Heart right ventricle (tissue), 16 donors: ENCODE measurements around the gene LRRTM4. TPM values are rescaled to one million over a fixed set of nuclear protein-coding genes. Genes with fewer than 3 reads are reported as not detected.

Experiments
- ATAC-seq, 8 donors: fragments of 200-7000 bp; cut with Tn5 transposase; one replicate each; pipeline ENCODE4 v1.9.1; 2020; ENCODE audit warnings: mild to moderate bottlenecking in 8 of 8, moderate library complexity in 8 of 8, moderate number of reproducible peaks in 1 of 8
- DNase-seq, 2 donors: peaks; one replicate each; pipeline ENCODE4 v3.0.0-alpha.2; 2020
- H3K27ac ChIP-seq, 10 donors: fragments of 200-600 bp; sonication (generic) in 2 of 10; one replicate each; pipeline versions ENCODE4 v1.5.0 to v1.8.0; 2020 to 2022; ENCODE audit warnings: mild to moderate bottlenecking in 3 of 10
- H3K27me3 ChIP-seq, 7 donors: fragments of 200-600 bp; one replicate each; pipeline ENCODE4 v1.8.0; 2021 to 2022; ENCODE audit warnings: mild to moderate bottlenecking in 2 of 7
- H3K36me3 ChIP-seq, 9 donors: fragments of 200-600 bp; sonication (generic) in 1 of 9; one replicate each; pipeline versions ENCODE4 v1.5.0 to v1.8.0; 2020 to 2022; ENCODE audit warnings: mild to moderate bottlenecking in 2 of 9
- H3K4me1 ChIP-seq, 9 donors: fragments of 200-600 bp; sonication (generic) in 1 of 9; one replicate each; pipeline versions ENCODE4 v1.5.0 to v1.8.0; 2020 to 2022; ENCODE audit warnings: mild to moderate bottlenecking in 4 of 9
- H3K4me3 ChIP-seq, 10 donors: fragments of 200-600 bp; sonication (generic) in 2 of 10; one replicate each; pipeline versions ENCODE4 v1.5.0 to v1.8.0; 2020 to 2022; ENCODE audit warnings: mild to moderate bottlenecking in 7 of 10, moderate library complexity in 2 of 10
- H3K9me3 ChIP-seq, 11 donors: fragments of 200-600 bp in 10 of 11; sonication (generic) in 2 of 11; one replicate each; pipeline versions ENCODE4 v1.5.0 to v1.8.0; 2013 to 2022; ENCODE audit warnings: mild to moderate bottlenecking in 2 of 11, control low read depth in 1 of 11, moderate library complexity in 1 of 11
- CTCF ChIP-seq, 9 donors: fragments of 200-600 bp; sonication (generic) in 2 of 9; IDR thresholded peaks; one replicate each; pipeline versions ENCODE4 v1.5.0 to v1.8.0; 2021 to 2022; ENCODE audit warnings: antibody characterized with exemption in 9 of 9, mild to moderate bottlenecking in 5 of 9, moderate library complexity in 1 of 9
- WGBS, 2 donors: extraction: QIAGEN DNeasy Blood & Tissue Kit; methylation state at CpG; one replicate each; pipeline ENCODE4 v1.1.7; 2013; ENCODE audit warnings: inconsistent platforms in 1 of 2; 5-methylcytosine and 5-hydroxymethylcytosine counted together
- intact Hi-C, 10 donors: fragments of 100-400 bp; cut with DNase I; formaldehyde crosslinking; loops; one replicate each; pipeline versions ENCODE4 v1.11.1 to v1.14.2; 2022
- polyA plus RNA-seq, 2 donors: library from polyadenylated mRNA; stranded (reverse); fragments of 200-250 nt; gene quantifications; one replicate each; pipeline ENCODE4 v1.2.3, GENCODE V29; 2013
- total RNA-seq, 10 donors: library from RNA; stranded (reverse); fragmentation: NEBNext Ultra II Directional in 3 of 10; extraction: Animal tissue kit (Norgen Biotek cat#: 25700) in 3 of 10; gene quantifications; one replicate each; pipeline versions ENCODE4 v1.2.1 to v1.2.4, GENCODE V29; 2021 to 2023
- donor health status: Arrhythmogenic right ventricular cardiomyopathy.
- donor health status: ischemic (EF 13 %, LVEDD 7.1; RV severe dilation, severe dysfunction).
- donor health status: healthy with polysubstance abuse.
- donor health status: DM: no; HTN: yes; CAD: no.
- donor health status: DM: no; HTN: no; CAD: no.
- donor health status: ischemic (EF 25% LVEDD 6.9; RV normal size, moderate dysfunction).
- donor health status: ischemic (EF 25% LVEDD 5.7; RV mildly dilated, moderate dysfunction).
- donor health status: healthy.
- donor health status: DM: yes; HTN: yes; CAD: no.
- donor health status: Ischemic cardiomyopathy.
- donor health status: ischemic (EF 35%, LVEDD 5.7; RV mildly dilated, moderate dysfunction).
- donor health status: nonischemic (EF 11% LVEDD 7.7; RV severe dilation, severe dysfunction).
- donor health status: DM: yes; HTN: yes; CAD: no.
- donor health status: PGD.
- donor health status: ischemic (EF 29% LVEDD 5.4; RV normal size, mild dysfunction).
- donor health status: nonischemic (EF 23%, LVEDD 6.1; RV moderate dilation, normal function).

LRRTM4 gene
- total and polyA plus RNA-seq, 12 donors, result 0.11 to 2.2 (median 0.98) TPM

- no peaks in the 10 kb centered on the region for H3K4me1 ChIP-seq
- no peaks in the 10 kb centered on the region for H3K27me3 ChIP-seq
- intact Hi-C loops, result no loop called here
- no peaks in the 10 kb centered on the region for H3K9me3 ChIP-seq
- no peak for TF ChIP-seq CTCF (IDR thresholded peaks at IDR 0.05)
- ATAC-seq (no peak), DNase-seq (no peak)
- no peak overlapping the region for H3K4me3 ChIP-seq
- H3K36me3 ChIP-seq, result no peaks in the 10 kb centered on the region
- WGBS, 2 donors, result 84 to 94% methylated on average over 2 of the region's 2 CpGs
- no peak overlapping the region for H3K27ac ChIP-seq
Measured at GRCh38 chr2:76821731-76822130, 700.4 kb downstream of the LRRTM4 start.

- Histone ChIP-seq H3K27me3 (no peaks in the 10 kb centered on the region), H3K4me3 (no peak overlapping the region), H3K4me1 (no peaks in the 10 kb centered on the region), H3K36me3 (no peaks in the 10 kb centered on the region), H3K9me3 (no peaks in the 10 kb centered on the region), H3K27ac (no peak overlapping the region)
- WGBS, 2 donors, result 86 to 91% methylated on average over 1 of the region's 1 CpG
- no peak for ATAC-seq
- intact Hi-C loops, result no loop called here
- DNase-seq, result no peak
- no peak for TF ChIP-seq CTCF (IDR thresholded peaks at IDR 0.05)
Measured at GRCh38 chr2:76813084-76813483, 709.1 kb downstream of the LRRTM4 start.

- Histone ChIP-seq H3K9me3 (no peaks in the 10 kb centered on the region), H3K27me3 (no peaks in the 10 kb centered on the region), H3K4me3 (no peak overlapping the region), H3K4me1 (no peaks in the 10 kb centered on the region), H3K36me3 (no peaks in the 10 kb centered on the region), H3K27ac (no peak overlapping the region)
- intact Hi-C loops, result no loop called here
- DNase-seq (no peak), ATAC-seq (no peak)
- TF ChIP-seq CTCF (IDR thresholded peaks at IDR 0.05), result no peak
Measured at GRCh38 chr2:76812156-76812555, 710.0 kb downstream of the LRRTM4 start.

- no peak for DNase-seq
- Histone ChIP-seq H3K4me1 (no peaks in the 10 kb centered on the region), H3K4me3 (no peak overlapping the region), H3K27me3 (no peaks in the 10 kb centered on the region), H3K27ac (no peak overlapping the region), H3K36me3 (no peaks in the 10 kb centered on the region), H3K9me3 (no peaks in the 10 kb centered on the region)
- intact Hi-C loops, result no loop called here
- WGBS, 2 donors, result 63 to 67% methylated on average over 1 of the region's 1 CpG
- ATAC-seq, result no peak
- TF ChIP-seq CTCF (IDR thresholded peaks at IDR 0.05), result no peak
Measured at GRCh38 chr2:76809136-76809535, 713.0 kb downstream of the LRRTM4 start.

GRCh38 chr2:76808732-76809131 lies 713.4 kb downstream of the LRRTM4 start:
- no peak for ATAC-seq

More at GRCh38 chr2:76808732-76809131, 713.4 kb downstream of the LRRTM4 start:
- no peaks in the 10 kb centered on the region for H3K4me1 ChIP-seq
- no peaks in the 10 kb centered on the region for H3K36me3 ChIP-seq
- no peak for DNase-seq
- no peak overlapping the region for H3K27ac ChIP-seq
- no peaks in the 10 kb centered on the region for H3K27me3 ChIP-seq
- H3K4me3 ChIP-seq, result no peak overlapping the region
- intact Hi-C loops, result no loop called here
- WGBS, 2 donors, result 14 to 28% methylated on average over 1 of the region's 1 CpG
- no peak for TF ChIP-seq CTCF (IDR thresholded peaks at IDR 0.05)
- no peaks in the 10 kb centered on the region for H3K9me3 ChIP-seq
